GM12878 (cell line): Measurements from ENCODE around the gene CSH1. TPM values are rescaled to one million over a fixed set of nuclear protein-coding genes. Genes with fewer than 3 reads are reported as not detected.
"Not testable (repeated sequence)": the region's sequence is repeated elsewhere in the genome, so short reads cannot be mapped to it uniquely, and the experiment has no call there.

ENCODE experiments used
- ATAC-seq: fragments of 200-7000 bp; cut with Tn5 transposase; 3 replicates; pipeline ENCODE4 v1.9.1; 2020; ENCODE audit warnings: mild to moderate bottlenecking, moderate library complexity
- BruUV-seq: library from RNA; stranded (reverse); fragments of 400-500 nt; replicated peaks from 2 replicates; lab custom pipeline; 2021; lab: Mats Ljungman, UMichigan
- CTCF ChIA-PET: fragments of 300-600 bp; sonication (Branson Sonifier 250); formaldehyde crosslinking; extraction: SDS; loops from one replicate; lab custom pipeline; 2021; ENCODE audit warnings: inconsistent platforms; lab: Yijun Ruan, JAX
- POLR2A ChIA-PET: fragments of 350-600 bp; formaldehyde crosslinking; extraction: SDS; loops from one replicate; lab custom pipeline; 2021; ENCODE audit warnings: inconsistent platforms; lab: Charles Lee
- RAD21 ChIA-PET: fragments of 300-600 bp; sonication (Branson Sonifier 250); formaldehyde crosslinking; loops from one replicate; lab custom pipeline; 2023; ENCODE audit warnings: antibody characterized with exemption; ENCODE audit not compliant: unreplicated experiment; lab: Charles Lee
- SMC1A ChIA-PET: fragments of 300-600 bp; sonication (Branson Sonifier 250); formaldehyde crosslinking; loops from one replicate; lab custom pipeline; 2023; ENCODE audit not compliant: unreplicated experiment, uncharacterized antibody; lab: Charles Lee
- DNase-seq: peaks from one replicate; pipeline ENCODE4 v3.0.0-alpha.2; 2011; ENCODE audit warnings: low read depth, low spot score
- FAIRE-seq: peaks from 3 replicates; lab custom pipeline; 2011; peaks lifted over from hg19 to GRCh38; lab: Jason Lieb, UNC
- H2AFZ ChIP-seq: 2 replicates; pipeline ENCODE4 v1.6.0; 2011; ENCODE audit warnings: low read depth, low read length, control low read depth; ENCODE audit not compliant: control insufficient read depth
- H3K27ac ChIP-seq: 2 replicates; pipeline ENCODE4 v1.5.1; 2011; ENCODE audit warnings: control low read depth; ENCODE audit not compliant: control insufficient read depth, insufficient read depth
- H3K27me3 ChIP-seq, 2 experiments: replicated peaks in 1 of 2; 2 replicates each; pipeline versions ENCODE4 v1.6.0 to v1.6.1; 2011; ENCODE audit warnings: low read length in 1 of 2; ENCODE audit not compliant: control insufficient read depth in 2 of 2, insufficient read depth in 2 of 2
- H3K36me3 ChIP-seq, 2 experiments: 2 replicates each; pipeline ENCODE4 v1.5.1; 2011; ENCODE audit warnings: low read length in 1 of 2; ENCODE audit not compliant: control insufficient read depth in 2 of 2, insufficient read depth in 2 of 2
- H3K4me1 ChIP-seq: 2 replicates; pipeline ENCODE4 v1.6.1; 2011; ENCODE audit warnings: mild to moderate bottlenecking, low read length, moderate library complexity, mixed read lengths; ENCODE audit not compliant: control insufficient read depth, insufficient read depth
- H3K4me2 ChIP-seq: 2 replicates; pipeline ENCODE4 v1.6.0; 2011; ENCODE audit warnings: control low read depth; ENCODE audit not compliant: control insufficient read depth, insufficient read depth
- H3K4me3 ChIP-seq: fragments of 200-600 bp; sonication (generic); 2 replicates; pipeline ENCODE4 v1.5.1; 2016
- H3K79me2 ChIP-seq: 2 replicates; pipeline ENCODE4 v1.6.0; 2011; ENCODE audit warnings: low read length; ENCODE audit not compliant: control insufficient read depth, insufficient read depth
- H3K9ac ChIP-seq: 2 replicates; pipeline ENCODE4 v1.8.0; 2011; ENCODE audit warnings: low read length, control low read depth, mixed read lengths; ENCODE audit not compliant: control insufficient read depth, insufficient read depth
- H3K9me3 ChIP-seq: replicated peaks from 3 replicates; pipeline ENCODE4 v1.5.1; 2011; ENCODE audit warnings: mild to moderate bottlenecking, low read length; ENCODE audit not compliant: control insufficient read depth, insufficient read depth
- H4K20me1 ChIP-seq: 2 replicates; pipeline ENCODE4 v1.6.0; 2011; ENCODE audit not compliant: control insufficient read depth, insufficient read depth
- POLR2AphosphoS2 ChIP-seq: IDR thresholded peaks from 2 replicates; pipeline ENCODE4 v1.6.1; 2011; ENCODE audit warnings: low read depth, mild to moderate bottlenecking, low read length, improper control_type of control experiment, moderate library complexity
- ZBTB11 ChIP-seq: fragments of 450-650 bp; formaldehyde crosslinking; IDR thresholded peaks from 2 replicates; pipeline ENCODE4 v1.5.0; 2022; ENCODE audit warnings: mild to moderate bottlenecking, missing genetic modification characterization
- WGBS: methylation state at CpG from one replicate; pipeline ENCODE4 v1.1.6; 2016; ENCODE audit warnings: low lambda C conversion rate; ENCODE audit not compliant: insufficient replicate concordance, insufficient coverage; ENCODE audit errors: missing lambda C conversion rate; 5-methylcytosine and 5-hydroxymethylcytosine counted together
- in situ Hi-C: fragments of 300-500 bp; cut with MboI; formaldehyde crosslinking; loops from 9 replicates; pipeline ENCODE4 v1.14.3; 2018; ENCODE audit warnings: mixed read lengths
- intact Hi-C: fragments of 100-400 bp; cut with micrococcal nuclease; formaldehyde crosslinking; loops from one replicate; pipeline ENCODE4 v1.14.2; 2022; ENCODE audit not compliant: unreplicated experiment
- polyA plus RNA-seq, 11 experiments: library from polyadenylated mRNA; depleted of rRNA in 4 of 11; unstranded in 6 of 11; stranded (reverse) in 5 of 11; fragments of >200 nt; fragmentation: Nextera tagmentation in 4 of 11; fragmentation: Illumina TruSeq in 1 of 11; extraction: Ambion mirVana in 4 of 11; extraction: Trizol in 1 of 11; gene quantifications; 1 replicate in 1 of 11; 2 replicates in 10 of 11; pipeline versions ENCODE4 v1.2.1 to v1.2.3, GENCODE V29; 2011 to 2016; ENCODE audit warnings: inconsistent platforms in 2 of 11, missing spikeins in 2 of 11, low read depth in 1 of 11
- total RNA-seq, 4 experiments: library from RNA; depleted of rRNA in 3 of 4; stranded (reverse); fragments of >200 nt in 3 of 4; fragmentation: Illumina TruSeq in 1 of 4; extraction: Trizol in 1 of 4; gene quantifications; 2 replicates each; pipeline versions ENCODE4 v1.2.1 to v1.2.3, GENCODE V29; 2013 to 2021

CSH1 gene
- total and polyA plus RNA-seq, 10 of the 15 experiments (the other 5 are each of a cell fraction or from before 2014, with no cell fraction given) = not detected

- no peak for TF ChIP-seq ZBTB11 (CRISPR knock-in tag)
- no peak for TF ChIP-seq POLR2AphosphoS2
- TF ChIP-seq, all 136 proteins: peak for 0
Observed at GRCh38 chr17:63917646-63918045, 21.3 kb upstream of the CSH1 start (continued).

GRCh38 chr17:63917206-63917605, 20.8 kb upstream of the CSH1 start:
- H3K9ac ChIP-seq, H3K27me3 ChIP-seq, DNase-seq, BruUV-seq, H2AFZ ChIP-seq, H3K79me2 ChIP-seq, H3K27ac ChIP-seq, intact Hi-C loops, ATAC-seq, H4K20me1 ChIP-seq, H3K9me3 ChIP-seq, FAIRE-seq, in situ Hi-C loops, H3K4me3 ChIP-seq, H3K36me3 ChIP-seq, H3K4me2 ChIP-seq: not testable (repeated sequence)
- ChIA-PET SMC1A (interaction anchor here (1.2 to 14.0 kb wide), 7 partner anchors 14 to 216 kb away, joined by 3 to 248 read pairs (median 88); partner anchors contain the start of gene CD79B), RAD21 (interaction anchor here (2.1 to 9.2 kb wide), 5 partner anchors 16 to 215 kb away, joined by 8 to 288 read pairs (median 79); partner anchors contain the start of genes CD79B and ERN1), POLR2A (interaction anchor here (1.1 kb wide), 1 partner anchor 15 kb away, joined by 4 read pairs; the partner anchor contains the start of gene CD79B), CTCF (interaction anchor here (1.1 to 17.4 kb wide), 8 partner anchors 14 to 216 kb away, joined by 3 to 481 read pairs (median 162); partner anchors contain the start of genes CD79B, ERN1 and ICAM2)
- H3K4me1 ChIP-seq = peaks cover 12% of the 10 kb centered on the region
- WGBS = 86% methylated on average over 11 of the region's 11 CpGs
